Measurements from ENCODE around the gene STAM.

DNA sequence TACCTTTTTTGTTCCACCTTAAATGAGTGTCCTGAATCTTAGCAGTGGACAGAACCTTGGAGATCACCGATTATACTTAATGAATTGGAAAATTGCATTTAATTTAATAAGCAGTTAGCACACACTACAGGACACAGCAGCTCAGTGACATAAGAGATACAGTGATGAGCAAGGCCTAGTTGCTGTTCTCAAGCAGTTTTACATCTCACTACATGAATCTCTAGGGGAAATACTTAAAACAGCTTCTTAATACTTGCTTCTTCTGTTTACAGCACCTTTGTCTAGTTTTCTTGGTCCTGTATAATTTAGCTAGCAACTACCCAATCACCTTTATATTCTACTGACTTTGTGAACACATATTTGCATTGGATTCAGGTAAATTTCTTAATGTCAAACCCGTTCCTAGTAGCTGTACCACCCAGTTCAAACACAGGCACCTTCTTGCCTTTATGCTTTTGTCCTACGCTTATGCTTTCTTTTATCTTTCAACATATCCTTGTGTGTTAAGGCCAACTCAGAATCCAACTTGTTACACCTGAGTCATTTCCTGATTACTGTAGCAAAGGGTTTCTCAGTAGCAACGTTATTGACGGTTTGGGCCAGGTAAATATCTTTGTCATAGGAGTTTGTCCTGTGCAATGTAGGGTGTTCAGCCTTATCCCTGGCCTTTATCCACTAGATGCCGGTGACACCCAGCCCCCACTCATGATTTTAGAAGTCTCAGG, 1.8 kb downstream of the STAM start:
- TF ChIP-seq, protein P1, sequence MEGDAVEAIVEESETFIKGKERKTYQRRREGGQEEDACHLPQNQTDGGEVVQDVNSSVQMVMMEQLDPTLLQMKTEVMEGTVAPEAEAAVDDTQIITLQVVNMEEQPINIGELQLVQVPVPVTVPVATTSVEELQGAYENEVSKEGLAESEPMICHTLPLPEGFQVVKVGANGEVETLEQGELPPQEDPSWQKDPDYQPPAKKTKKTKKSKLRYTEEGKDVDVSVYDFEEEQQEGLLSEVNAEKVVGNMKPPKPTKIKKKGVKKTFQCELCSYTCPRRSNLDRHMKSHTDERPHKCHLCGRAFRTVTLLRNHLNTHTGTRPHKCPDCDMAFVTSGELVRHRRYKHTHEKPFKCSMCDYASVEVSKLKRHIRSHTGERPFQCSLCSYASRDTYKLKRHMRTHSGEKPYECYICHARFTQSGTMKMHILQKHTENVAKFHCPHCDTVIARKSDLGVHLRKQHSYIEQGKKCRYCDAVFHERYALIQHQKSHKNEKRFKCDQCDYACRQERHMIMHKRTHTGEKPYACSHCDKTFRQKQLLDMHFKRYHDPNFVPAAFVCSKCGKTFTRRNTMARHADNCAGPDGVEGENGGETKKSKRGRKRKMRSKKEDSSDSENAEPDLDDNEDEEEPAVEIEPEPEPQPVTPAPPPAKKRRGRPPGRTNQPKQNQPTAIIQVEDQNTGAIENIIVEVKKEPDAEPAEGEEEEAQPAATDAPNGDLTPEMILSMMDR (conservative IDR thresholded peaks at IDR 0.05; ENCODE audit: low read length) = no peak
- no peak for TF ChIP-seq EZH2phosphoT487 (IDR thresholded peaks at IDR 0.05; ENCODE audit: borderline replicate concordance)

Data from Loucy (cell line).